HG03571 (cell line): Measurements from ENCODE around the gene PDIA2.
"Not testable (repeated sequence)": the region's sequence is repeated elsewhere in the genome, so short reads cannot be mapped to it uniquely, and the experiment has no call there.

Experiments used
- ATAC-seq: cut with Tn5 transposase; IDR thresholded peaks from one replicate; pipeline ENCODE4 v1.9.1; 2021; ENCODE audit not compliant: unreplicated experiment

PDIA2 gene

DNA sequence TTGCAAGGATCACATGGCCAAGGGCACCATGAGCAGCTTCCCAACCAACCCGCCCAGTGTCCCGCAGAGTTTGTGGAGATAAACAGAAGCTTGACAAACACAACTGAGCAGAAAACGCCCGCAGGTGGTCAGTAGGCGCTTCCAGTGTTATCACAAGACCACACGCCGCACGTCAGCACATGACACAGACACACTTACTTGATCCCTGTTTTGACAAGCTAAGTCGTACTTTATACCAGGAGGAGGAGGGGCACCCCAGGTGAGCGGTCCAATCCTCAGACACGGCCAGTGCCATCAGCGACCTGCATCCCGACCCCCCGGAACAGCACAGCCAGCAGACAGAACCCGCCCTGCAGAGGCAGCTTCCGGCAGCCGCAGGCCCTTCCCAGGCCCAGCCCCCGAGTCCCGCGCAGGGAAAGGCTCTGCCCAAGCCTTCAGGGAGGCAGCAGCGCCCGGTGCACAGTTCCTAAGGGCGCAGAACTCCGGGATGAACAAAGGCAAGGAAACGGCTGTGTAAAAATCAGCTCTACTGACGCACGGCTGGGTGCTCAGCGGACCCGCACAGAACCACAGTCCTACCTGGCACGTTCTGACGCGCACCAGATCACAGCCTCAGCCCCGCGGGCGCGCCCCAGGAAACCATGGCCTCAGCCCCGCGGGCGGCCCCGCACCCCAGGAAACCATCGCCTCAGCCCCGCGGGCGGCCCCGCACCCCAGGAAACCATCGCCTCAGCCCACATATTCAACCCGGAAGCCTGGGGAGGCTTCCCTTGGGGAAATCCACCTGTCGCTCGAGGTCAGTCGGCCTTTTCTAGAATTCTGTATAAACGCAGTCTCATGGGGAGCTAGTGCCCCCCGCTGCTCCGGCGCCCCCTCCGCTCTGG lies 41.7 kb downstream of the PDIA2 start:
- ATAC-seq = no peak

DNA sequence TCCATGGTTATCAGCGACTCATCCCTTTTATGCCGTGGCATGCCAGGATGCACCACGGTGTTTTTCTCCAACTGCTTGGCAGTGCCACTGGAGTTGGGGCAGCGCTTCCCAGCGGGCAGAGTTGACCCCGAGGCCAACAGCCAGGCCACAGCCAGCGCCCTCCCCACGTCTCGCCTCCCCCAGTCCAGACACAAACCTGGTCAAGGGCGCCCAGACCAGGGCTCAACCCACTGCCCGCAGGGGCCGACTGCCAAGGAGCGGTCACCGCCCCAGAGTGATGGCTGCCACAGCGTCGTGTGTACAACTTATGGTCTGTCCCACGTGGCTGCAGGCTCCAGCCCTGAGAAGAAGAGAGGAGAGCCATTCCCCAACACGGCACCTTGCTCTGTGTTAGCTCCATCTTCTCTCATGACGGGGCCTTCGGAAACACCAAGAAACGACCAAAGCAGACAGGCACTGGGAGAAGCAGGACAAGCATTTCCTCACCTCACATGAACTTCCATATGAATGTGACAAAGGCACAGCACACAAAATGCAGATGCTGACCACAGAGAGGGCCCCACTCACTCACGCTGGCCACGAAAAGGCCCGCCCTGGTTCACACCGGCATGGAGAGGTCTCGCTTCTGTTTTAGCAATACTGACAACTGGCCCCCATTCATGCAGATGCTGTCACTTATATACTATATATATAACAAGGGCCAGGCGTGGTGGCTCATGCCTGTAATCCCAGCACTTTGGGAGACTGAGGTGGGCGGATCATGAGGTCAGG lies 42.6 kb downstream of the PDIA2 start:
- ATAC-seq = no peak

DNA sequence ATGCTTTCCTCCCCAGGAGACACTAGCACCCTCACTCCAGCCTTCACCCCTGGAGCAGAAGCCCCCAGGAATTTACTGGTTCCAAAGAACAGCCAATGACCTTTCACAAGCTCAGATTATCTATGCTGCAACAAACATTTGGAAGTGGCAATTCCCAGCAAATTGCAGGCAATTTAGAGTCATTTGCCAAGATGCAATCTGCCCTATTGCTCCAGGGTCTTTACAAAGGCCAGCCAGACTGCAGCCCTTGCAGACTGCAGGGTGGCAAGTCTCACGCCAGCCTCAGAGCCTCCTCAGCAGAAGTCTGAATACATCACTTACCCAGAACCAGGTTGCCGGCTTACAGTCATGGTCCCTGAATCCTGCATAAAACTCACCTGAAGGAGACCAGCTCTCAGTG lies 47.8 kb downstream of the PDIA2 start:
- ATAC-seq = no peak

DNA sequence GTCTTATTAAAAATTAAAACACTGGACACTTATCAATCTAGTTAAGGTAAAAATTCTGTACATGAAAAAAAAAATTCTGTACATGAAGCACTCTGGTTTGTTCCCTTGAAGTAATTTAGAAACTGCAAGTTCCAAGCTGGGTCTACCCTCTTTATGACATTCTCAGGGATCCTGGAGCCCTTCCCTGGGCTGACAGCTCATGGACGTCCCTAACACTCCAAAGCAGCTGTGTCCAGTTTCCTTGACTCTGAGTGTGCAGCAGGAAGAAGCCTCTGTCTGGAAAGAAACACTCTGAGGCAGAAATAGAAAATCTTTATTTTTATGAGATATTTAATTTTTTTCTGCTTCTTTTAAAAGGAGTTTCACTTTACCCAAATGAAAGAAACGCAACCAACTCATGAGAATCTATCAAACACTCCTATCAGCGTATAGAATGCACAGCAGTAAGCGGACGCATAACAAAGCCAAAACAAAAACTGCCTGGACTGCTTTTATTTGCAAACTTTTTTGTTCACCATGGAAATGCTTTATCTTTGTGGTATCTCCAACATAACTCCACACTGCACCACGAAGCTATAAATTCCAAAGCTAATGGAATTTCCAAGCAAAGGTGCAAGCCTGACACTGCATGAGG lies 48.3 kb downstream of the PDIA2 start:
- not testable (repeated sequence) for ATAC-seq

DNA sequence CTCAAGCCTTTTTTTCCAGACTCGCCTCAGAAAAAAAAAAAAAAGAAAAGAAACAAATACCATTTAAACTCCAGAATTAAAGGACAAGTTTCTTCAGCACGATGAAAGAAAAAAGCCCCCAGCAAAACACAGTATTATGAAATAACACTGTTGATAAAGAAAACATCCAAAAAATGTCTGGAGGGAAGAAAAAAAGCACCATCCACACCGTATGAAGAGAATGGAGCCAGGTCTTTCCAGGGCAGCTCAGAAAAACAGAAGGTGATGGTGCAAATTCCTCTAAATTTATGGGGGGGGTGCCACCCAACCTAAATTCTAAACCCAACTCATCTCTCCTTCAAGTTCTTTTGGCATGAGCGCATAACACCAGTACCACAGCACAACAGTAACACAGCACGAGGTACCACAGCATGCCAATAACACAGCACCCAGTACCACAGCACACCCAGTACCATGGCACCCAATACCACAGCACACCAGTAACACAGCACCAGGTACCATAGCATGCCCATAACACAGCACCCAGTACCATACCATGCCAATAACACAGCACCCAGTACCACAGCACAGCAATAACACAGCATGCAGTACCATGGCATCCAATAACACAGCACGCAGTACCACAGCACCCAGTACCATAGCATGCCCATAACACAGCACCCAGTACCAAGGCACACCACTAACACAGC lies 50.6 kb downstream of the PDIA2 start:
- no peak for ATAC-seq

DNA sequence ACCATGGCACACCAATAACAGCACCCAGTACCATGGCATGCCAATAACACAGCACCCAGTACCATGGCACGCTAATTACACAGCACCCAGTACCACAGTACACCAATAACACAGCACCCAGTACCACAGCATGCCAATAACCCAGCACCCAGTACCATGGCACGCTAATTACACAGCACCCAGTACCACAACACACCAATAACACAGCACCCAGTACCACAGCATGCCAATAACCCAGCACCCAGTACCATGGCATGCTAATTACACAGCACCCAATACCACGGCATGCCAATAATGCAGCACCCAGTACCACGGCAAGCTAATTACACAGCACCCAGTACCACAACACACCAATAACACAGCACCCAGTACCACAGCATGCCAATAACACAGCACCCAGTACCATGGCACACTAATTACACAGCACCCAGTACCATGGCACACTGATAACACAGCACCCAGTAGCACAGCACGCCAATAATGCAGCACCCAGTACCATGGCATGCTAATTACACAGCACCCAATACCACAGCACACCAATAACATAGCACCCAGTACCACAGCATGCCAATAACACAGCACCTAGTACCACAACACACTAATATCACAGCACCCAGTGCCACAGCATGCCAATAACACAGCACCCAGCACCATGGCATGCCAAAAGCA lies 51.3 kb downstream of the PDIA2 start:
- not testable (repeated sequence) for ATAC-seq

DNA sequence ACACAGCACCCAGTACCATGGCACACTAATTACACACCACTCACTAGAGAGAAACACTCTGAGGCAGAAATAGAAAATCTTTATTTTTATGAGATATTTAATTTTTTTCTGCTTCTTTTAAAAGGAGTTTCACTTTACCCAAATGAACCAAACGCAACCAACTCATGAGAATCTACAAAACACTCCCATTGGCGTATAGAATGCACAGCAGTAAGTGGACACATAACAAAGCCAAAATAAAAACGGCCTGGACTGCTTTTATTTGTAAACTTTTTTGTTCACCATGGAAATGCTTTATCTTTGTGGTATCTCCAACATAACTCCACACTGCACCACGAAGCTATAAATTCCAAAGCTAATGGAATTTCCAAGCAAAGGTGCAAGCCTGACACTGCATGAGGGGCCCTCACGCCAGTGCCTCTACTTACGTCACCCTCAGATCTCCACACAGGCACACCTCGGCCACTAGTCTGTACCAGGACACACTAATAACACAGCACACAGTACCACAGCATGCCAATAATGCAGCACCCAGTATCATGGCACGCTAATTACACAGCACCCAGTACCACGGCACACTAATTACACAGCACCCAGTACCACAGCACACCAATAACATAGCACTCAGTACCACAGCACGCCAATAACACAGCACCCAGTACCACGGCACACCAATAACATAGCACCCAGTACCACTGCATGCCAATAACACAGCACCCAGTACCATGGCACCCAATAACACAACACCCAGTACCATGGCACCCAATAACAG lies 52.1 kb downstream of the PDIA2 start:
- ATAC-seq = not testable (repeated sequence)

DNA sequence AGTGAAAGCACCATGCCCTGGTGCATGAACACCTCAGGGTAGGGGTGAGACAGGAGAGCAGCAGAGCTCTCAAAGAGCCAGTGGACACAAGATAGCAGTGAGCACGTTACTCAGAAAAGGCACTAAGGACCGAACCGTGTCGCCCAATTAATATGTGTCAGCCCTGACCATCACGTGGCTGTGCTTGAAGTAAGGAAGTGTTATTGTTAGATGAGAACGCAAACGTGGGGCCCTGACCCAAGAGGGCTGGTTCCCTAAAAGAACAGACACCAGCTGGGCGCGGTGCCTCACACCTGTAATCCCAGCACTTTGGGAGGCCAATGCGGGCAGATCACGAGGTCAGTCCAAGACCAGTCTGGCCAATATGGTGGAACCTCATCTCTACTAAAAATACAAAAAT lies 53.3 kb downstream of the PDIA2 start:
- ATAC-seq = no peak
